H1 (cell line): ENCODE data around the gene CDC45. TPM values are rescaled to one million over a fixed set of nuclear protein-coding genes. Genes with fewer than 3 reads are reported as not detected.
"Not testable (repeated sequence)": the region's sequence is repeated elsewhere in the genome, so short reads cannot be mapped to it uniquely, and the experiment has no call there.

Experiments used
- CTCF ChIA-PET: fragments of 300-600 bp; sonication (Branson Sonifier 250); formaldehyde crosslinking; loops from one replicate; lab custom pipeline; 2021; ENCODE audit not compliant: partially characterized antibody; lab: Charles Lee
- POLR2A ChIA-PET: fragments of 300-600 bp; sonication (Branson Sonifier 250); formaldehyde crosslinking; loops from one replicate; lab custom pipeline; 2021; ENCODE audit warnings: inconsistent platforms; ENCODE audit not compliant: partially characterized antibody; lab: Charles Lee
- DNase-seq, 2 experiments: peaks; one replicate each; pipeline versions ENCODE4 v3.0.0 to v3.0.0-alpha.2; 2010 to 2022; ENCODE audit warnings: low spot score in 2 of 2, low read depth in 1 of 2, mixed read lengths in 1 of 2
- FAIRE-seq: peaks from 2 replicates; lab custom pipeline; 2011; peaks lifted over from hg19 to GRCh38; lab: Jason Lieb, UNC
- H2AFZ ChIP-seq: 2 replicates; pipeline ENCODE4 v1.8.1; 2012; ENCODE audit warnings: low read length, inconsistent platforms
- H2AK5ac ChIP-seq: 2 replicates; pipeline ENCODE4 v1.6.1; 2013; ENCODE audit warnings: low read depth, low read length
- H2BK120ac ChIP-seq: replicated peaks from 2 replicates; pipeline ENCODE3; 2013; ENCODE audit warnings: low read depth, low read length, inconsistent platforms
- H2BK12ac ChIP-seq: 2 replicates; pipeline ENCODE4 v1.6.1; 2013; ENCODE audit warnings: low read depth, low read length
- H2BK15ac ChIP-seq: 2 replicates; pipeline ENCODE4 v1.6.1; 2013; ENCODE audit warnings: low read length
- H2BK20ac ChIP-seq: 2 replicates; pipeline ENCODE4 v1.6.1; 2013; ENCODE audit warnings: low read length
- H2BK5ac ChIP-seq: 2 replicates; pipeline ENCODE4 v1.6.1; 2013; ENCODE audit warnings: low read depth, low read length
- H3K14ac ChIP-seq: 2 replicates; pipeline ENCODE4 v1.6.1; 2013; ENCODE audit warnings: inconsistent platforms; ENCODE audit not compliant: insufficient read length
- H3K18ac ChIP-seq: 2 replicates; pipeline ENCODE4 v1.6.1; 2013; ENCODE audit warnings: low read length; ENCODE audit errors: extremely low read depth
- H3K23ac ChIP-seq: 2 replicates; pipeline ENCODE4 v1.6.1; 2013; ENCODE audit warnings: inconsistent platforms; ENCODE audit not compliant: insufficient read length
- H3K23me2 ChIP-seq: 2 replicates; pipeline ENCODE4 v1.6.1; 2013; ENCODE audit warnings: low read depth, low read length
- H3K27ac ChIP-seq: 2 replicates; pipeline ENCODE4 v1.6.1; 2011; ENCODE audit warnings: low read depth, low read length, inconsistent platforms
- H3K27me3 ChIP-seq, 4 experiments: replicated peaks in 1 of 4; 1 replicate in 1 of 4; 2 replicates in 3 of 4; pipeline versions ENCODE4 v1.6.1 to v1.8.1; 2011 to 2013; ENCODE audit warnings: low read length in 3 of 4, mild to moderate bottlenecking in 3 of 4, inconsistent platforms in 2 of 4, mixed read lengths in 2 of 4, moderate library complexity in 1 of 4; ENCODE audit not compliant: control insufficient read depth in 3 of 4, insufficient read depth in 3 of 4; ENCODE audit errors: extremely low read depth in 1 of 4
- H3K36me3 ChIP-seq, 4 experiments: 2 replicates each; pipeline versions ENCODE4 v1.6.1 to v1.8.1; 2011 to 2013; ENCODE audit warnings: mild to moderate bottlenecking in 4 of 4, low read length in 3 of 4, moderate library complexity in 2 of 4, control low read depth in 1 of 4, inconsistent platforms in 1 of 4; ENCODE audit not compliant: insufficient read depth in 4 of 4, control insufficient read depth in 2 of 4
- H3K4ac ChIP-seq: replicated peaks from 2 replicates; pipeline ENCODE3; 2013; ENCODE audit warnings: low read length, low read depth, mixed read lengths, inconsistent platforms; ENCODE audit not compliant: insufficient read length
- H3K4me1 ChIP-seq, 4 experiments: replicated peaks in 1 of 4; 1 replicate in 1 of 4; 2 replicates in 3 of 4; pipeline versions ENCODE4 v1.6.1 to v1.8.1; 2011 to 2013; ENCODE audit warnings: low read length in 3 of 4, inconsistent platforms in 2 of 4, mixed read lengths in 1 of 4; ENCODE audit not compliant: insufficient read depth in 4 of 4, control insufficient read depth in 3 of 4
- H3K4me2 ChIP-seq, 2 experiments: 2 replicates each; pipeline versions ENCODE4 v1.6.1 to v1.8.1; 2011 to 2013; ENCODE audit warnings: low read depth in 2 of 2, low read length in 2 of 2, control low read depth in 1 of 2, inconsistent platforms in 1 of 2, mild to moderate bottlenecking in 1 of 2; ENCODE audit not compliant: insufficient read depth in 1 of 2
- H3K4me3 ChIP-seq, 4 experiments: fragments of 200-600, 300-600 bp in 1 of 4; sonication (generic), shearing (Covaris generic), sonication (Bioruptor Twin) in 1 of 4; 2 replicates each; pipeline versions ENCODE4 v1.5.1 to v1.8.1; 2011 to 2016; ENCODE audit warnings: low read length in 4 of 4, low read depth in 3 of 4, control low read depth in 2 of 4, inconsistent platforms in 2 of 4, mild to moderate bottlenecking in 2 of 4, mixed read lengths in 1 of 4, moderate library complexity in 1 of 4; ENCODE audit not compliant: insufficient read depth in 2 of 4; ENCODE audit errors: extremely low read depth in 1 of 4
- H3K56ac ChIP-seq: replicated peaks from 2 replicates; pipeline ENCODE3; 2013; ENCODE audit warnings: low read depth, mild to moderate bottlenecking, mixed read lengths, low read length, inconsistent platforms; ENCODE audit not compliant: insufficient read length
- H3K79me1 ChIP-seq: 2 replicates; pipeline ENCODE4 v1.6.1; 2013; ENCODE audit warnings: low read depth, low read length, control low read depth
- H3K79me2 ChIP-seq, 2 experiments: 2 replicates each; pipeline versions ENCODE4 v1.6.1 to v1.8.1; 2012 to 2013; ENCODE audit warnings: low read length in 2 of 2, mild to moderate bottlenecking in 2 of 2, inconsistent platforms in 1 of 2; ENCODE audit not compliant: insufficient read depth in 2 of 2, control insufficient read depth in 1 of 2
- H3K9ac ChIP-seq, 4 experiments: replicated peaks in 1 of 4; 1 replicate in 1 of 4; 2 replicates in 3 of 4; pipeline versions ENCODE4 v1.6.1 to v1.8.1; 2011 to 2013; ENCODE audit warnings: low read depth in 3 of 4, low read length in 3 of 4, control low read depth in 2 of 4, mild to moderate bottlenecking in 2 of 4, moderate library complexity in 2 of 4, inconsistent platforms in 1 of 4; ENCODE audit errors: extremely low read depth in 1 of 4
- H3K9me3 ChIP-seq, 2 experiments: 2 replicates each; pipeline versions ENCODE4 v1.6.1 to v1.8.1; 2012 to 2013; ENCODE audit warnings: mild to moderate bottlenecking in 2 of 2, moderate library complexity in 2 of 2, control low read depth in 1 of 2, inconsistent platforms in 1 of 2, low read depth in 1 of 2, low read length in 1 of 2, mixed read lengths in 1 of 2; ENCODE audit not compliant: insufficient read depth in 2 of 2
- H4K20me1 ChIP-seq, 2 experiments: replicated peaks in 1 of 2; 2 replicates each; pipeline versions ENCODE3 to v1.8.1; 2011 to 2013; ENCODE audit warnings: inconsistent platforms in 2 of 2, low read length in 2 of 2, mild to moderate bottlenecking in 1 of 2; ENCODE audit not compliant: insufficient read depth in 2 of 2, control insufficient read depth in 1 of 2
- H4K5ac ChIP-seq: 2 replicates; pipeline ENCODE4 v1.6.1; 2013; ENCODE audit warnings: low read length, low read depth, mixed read lengths, inconsistent platforms; ENCODE audit not compliant: insufficient read length
- H4K8ac ChIP-seq: 2 replicates; pipeline ENCODE4 v1.8.0; 2013; ENCODE audit warnings: mild to moderate bottlenecking, moderate library complexity, low read length, inconsistent platforms; ENCODE audit not compliant: insufficient read depth; ENCODE audit errors: extremely low read depth
- H4K91ac ChIP-seq: replicated peaks from 2 replicates; pipeline ENCODE3; 2013; ENCODE audit warnings: low read length, mixed read lengths, inconsistent platforms; ENCODE audit not compliant: insufficient read length
- WGBS, 2 experiments: shearing (Covaris generic) in 1 of 2; methylation state at CpG; one replicate each; pipeline versions ENCODE4 v1.1.6 to v1.1.7; 2013 to 2015; ENCODE audit warnings: low lambda C conversion rate in 2 of 2, mixed read lengths in 2 of 2, inconsistent platforms in 1 of 2, low coverage in 1 of 2, missing lambda C conversion rate in 1 of 2; ENCODE audit not compliant: insufficient replicate concordance in 2 of 2, insufficient coverage in 1 of 2, insufficient read length in 1 of 2; ENCODE audit errors: extremely low coverage in 1 of 2, missing lambda C conversion rate in 1 of 2; 5-methylcytosine and 5-hydroxymethylcytosine counted together
- polyA plus RNA-seq, 7 experiments: library from polyadenylated mRNA; depleted of rRNA in 3 of 7; stranded (reverse) in 5 of 7; unstranded in 2 of 7; fragments of >200 nt in 5 of 7; fragments of 200-250 nt in 2 of 7; gene quantifications; 1 replicate in 5 of 7; 2 replicates in 1 of 7; 4 replicates in 1 of 7; pipeline versions ENCODE4 v1.2.1 to v1.2.3, GENCODE V29; 2011 to 2013; ENCODE audit warnings: missing spikeins in 2 of 7, mixed read lengths in 2 of 7
- total RNA-seq: library from RNA; stranded (reverse); fragmentation: NEBNext Ultra II Directional; extraction: Animal tissue kit (Norgen Biotek cat#: 25700); gene quantifications from 2 replicates; pipeline ENCODE4 v1.2.1, GENCODE V29; 2021

CDC45 gene
- total and polyA plus RNA-seq, 2 of the 8 experiments (the other 6 are each of a cell fraction or from before 2014, with no cell fraction given), result 31.9 to 37.7 TPM

DNA sequence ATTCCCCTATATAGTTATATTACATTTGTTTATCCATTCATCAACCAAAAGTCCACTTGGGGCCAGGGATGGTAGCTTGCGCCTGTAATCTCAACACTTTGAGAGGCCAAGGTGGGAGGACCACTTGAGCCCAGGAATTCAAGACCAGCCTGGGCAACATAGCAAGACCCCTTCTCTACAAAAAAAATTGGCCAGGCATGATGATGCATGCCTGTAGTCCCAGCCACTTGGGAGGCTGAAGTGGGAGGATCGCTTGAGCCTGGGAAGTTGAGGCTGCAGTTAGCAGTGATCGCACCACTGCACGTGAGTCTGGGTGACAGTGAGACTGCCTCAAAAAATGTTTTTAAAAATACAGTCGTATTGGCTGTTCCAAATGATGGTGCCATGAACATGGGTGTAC is 68.7 kb downstream of the CDC45 start:
- H3K27ac ChIP-seq, H2BK120ac ChIP-seq, H4K5ac ChIP-seq, H3K23ac ChIP-seq, H3K9me3 ChIP-seq, H2AK5ac ChIP-seq, H3K18ac ChIP-seq, H2BK20ac ChIP-seq, H2BK12ac ChIP-seq, CTCF ChIA-PET, DNase-seq, H4K8ac ChIP-seq, H3K4me2 ChIP-seq, H3K14ac ChIP-seq, H3K4ac ChIP-seq, H3K4me3 ChIP-seq, H3K4me1 ChIP-seq, H3K27me3 ChIP-seq, H4K20me1 ChIP-seq, H2AFZ ChIP-seq, H3K36me3 ChIP-seq, H4K91ac ChIP-seq, H2BK15ac ChIP-seq, H3K23me2 ChIP-seq, H3K79me1 ChIP-seq, FAIRE-seq, H3K9ac ChIP-seq, H3K56ac ChIP-seq, H2BK5ac ChIP-seq, H3K79me2 ChIP-seq: not testable (repeated sequence)
- POLR2A ChIA-PET, result interaction anchor here (0.7 kb wide), 1 partner anchor 343 kb away, joined by 4 read pairs; no protein-coding TSS in a partner anchor
- 95% methylated on average over 5 of the region's 5 CpGs; no CpG with 5 or more reads in 1 of the 2 experiments for WGBS, 2 experiments
